ENCODE results near the gene CUX1.

CUX1 gene

DNA sequence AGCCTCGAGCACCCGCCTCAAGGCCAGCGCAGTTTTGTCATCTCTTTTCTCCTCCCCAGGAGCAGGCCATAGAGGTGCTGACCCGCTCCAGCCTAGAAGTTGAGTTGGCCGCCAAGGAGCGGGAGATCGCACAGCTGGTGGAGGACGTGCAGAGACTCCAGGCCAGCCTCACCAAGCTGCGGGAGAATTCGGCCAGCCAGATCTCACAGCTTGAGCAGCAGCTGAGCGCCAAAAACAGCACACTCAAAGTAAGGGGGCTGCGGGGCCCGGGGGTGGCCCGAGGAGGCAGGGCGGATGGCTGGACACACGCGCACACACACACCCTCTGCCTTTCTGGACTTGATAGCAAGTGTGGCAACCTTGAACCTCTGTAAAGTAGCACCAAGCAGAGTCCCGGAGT, 361.0 kb downstream of the CUX1 start:
- Histone ChIP-seq H3K9me2 (replicated peaks; ENCODE audit: insufficient read depth, low read length) (no peaks in the 10 kb centered on the region), H3K9ac (ENCODE audit: low read length) (no peak overlapping the region), H3K4me2 (ENCODE audit: low read depth, low read length) (no peak overlapping the region), H3K27ac (ENCODE audit: low read length) (no peak overlapping the region), H3K27me3 (replicated peaks; ENCODE audit: insufficient read depth, low read length) (no peaks in the 10 kb centered on the region), H3K9me3 (replicated peaks; ENCODE audit: insufficient read depth, low read length) (no peaks in the 10 kb centered on the region), H3F3A (ENCODE audit: insufficient read depth, low read length) (no peaks in the 10 kb centered on the region), H3K4me3 (ENCODE audit: low read length) (no peak overlapping the region), H3K36me3 (replicated peaks; ENCODE audit: insufficient read depth, low read length) (no peaks in the 10 kb centered on the region), H3K79me2 (ENCODE audit: low read length) (no peaks in the 10 kb centered on the region), H3K4me1 (ENCODE audit: low read length) (no peaks in the 10 kb centered on the region), H2AFZ (ENCODE audit: low read length) (no peak overlapping the region), H4K20me1 (ENCODE audit: insufficient read depth, low read length) (no peaks in the 10 kb centered on the region)
- no peak for DNase-seq
- TF ChIP-seq EZH2 (optimal IDR thresholded peaks at IDR 0.05; ENCODE audit: low read depth, low read length) (no peak), EZH2phosphoT487 (IDR thresholded peaks at IDR 0.05; ENCODE audit: low read length) (no peak)
- TF ChIP-seq, protein P1, sequence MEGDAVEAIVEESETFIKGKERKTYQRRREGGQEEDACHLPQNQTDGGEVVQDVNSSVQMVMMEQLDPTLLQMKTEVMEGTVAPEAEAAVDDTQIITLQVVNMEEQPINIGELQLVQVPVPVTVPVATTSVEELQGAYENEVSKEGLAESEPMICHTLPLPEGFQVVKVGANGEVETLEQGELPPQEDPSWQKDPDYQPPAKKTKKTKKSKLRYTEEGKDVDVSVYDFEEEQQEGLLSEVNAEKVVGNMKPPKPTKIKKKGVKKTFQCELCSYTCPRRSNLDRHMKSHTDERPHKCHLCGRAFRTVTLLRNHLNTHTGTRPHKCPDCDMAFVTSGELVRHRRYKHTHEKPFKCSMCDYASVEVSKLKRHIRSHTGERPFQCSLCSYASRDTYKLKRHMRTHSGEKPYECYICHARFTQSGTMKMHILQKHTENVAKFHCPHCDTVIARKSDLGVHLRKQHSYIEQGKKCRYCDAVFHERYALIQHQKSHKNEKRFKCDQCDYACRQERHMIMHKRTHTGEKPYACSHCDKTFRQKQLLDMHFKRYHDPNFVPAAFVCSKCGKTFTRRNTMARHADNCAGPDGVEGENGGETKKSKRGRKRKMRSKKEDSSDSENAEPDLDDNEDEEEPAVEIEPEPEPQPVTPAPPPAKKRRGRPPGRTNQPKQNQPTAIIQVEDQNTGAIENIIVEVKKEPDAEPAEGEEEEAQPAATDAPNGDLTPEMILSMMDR (IDR thresholded peaks at IDR 0.05; ENCODE audit: low read length): no peak

DNA sequence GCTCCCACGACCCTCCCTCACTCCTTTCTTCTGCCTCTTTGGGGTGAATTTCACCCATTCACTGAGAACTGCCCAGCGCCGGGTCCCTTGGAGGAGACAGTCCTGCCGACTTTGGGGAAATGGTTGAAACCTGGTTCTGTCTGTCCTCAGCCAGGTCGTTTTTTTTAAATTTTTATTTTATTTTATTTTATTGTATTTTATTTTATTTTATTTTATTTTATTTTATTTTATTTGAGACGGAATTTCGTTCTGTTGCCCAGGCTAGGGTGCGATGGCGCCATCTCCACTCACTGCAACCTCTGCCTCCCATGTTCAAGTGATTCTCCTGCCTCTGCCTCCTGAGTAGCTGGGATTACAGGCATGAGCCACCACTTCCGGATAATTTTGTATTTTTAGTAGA, 363.3 kb downstream of the CUX1 start:
- H3K9me2 ChIP-seq (replicated peaks; ENCODE audit: insufficient read depth, low read length): no peaks in the 10 kb centered on the region
- TF ChIP-seq EZH2 (optimal IDR thresholded peaks at IDR 0.05; ENCODE audit: low read depth, low read length): no peak
- TF ChIP-seq EZH2phosphoT487 (IDR thresholded peaks at IDR 0.05; ENCODE audit: low read length): no peak
- TF ChIP-seq, protein P1 (IDR thresholded peaks at IDR 0.05; ENCODE audit: low read length): no peak
- no peaks in the 10 kb centered on the region for H4K20me1 ChIP-seq (ENCODE audit: insufficient read depth, low read length)
- H2AFZ ChIP-seq (ENCODE audit: low read length): no peak overlapping the region
- no peak overlapping the region for H3K9ac ChIP-seq (ENCODE audit: low read length)
- H3K4me2 ChIP-seq (ENCODE audit: low read depth, low read length): no peak overlapping the region
- H3K4me3 ChIP-seq (ENCODE audit: low read length): no peak overlapping the region
- H3F3A ChIP-seq (ENCODE audit: insufficient read depth, low read length): no peaks in the 10 kb centered on the region
- no peaks in the 10 kb centered on the region for H3K79me2 ChIP-seq (ENCODE audit: low read length)
- no peaks in the 10 kb centered on the region for H3K36me3 ChIP-seq (replicated peaks; ENCODE audit: insufficient read depth, low read length)
- H3K27ac ChIP-seq (ENCODE audit: low read length): no peak overlapping the region
- H3K27me3 ChIP-seq (replicated peaks; ENCODE audit: insufficient read depth, low read length): no peaks in the 10 kb centered on the region
- H3K9me3 ChIP-seq (replicated peaks; ENCODE audit: insufficient read depth, low read length): no peaks in the 10 kb centered on the region
- no peaks in the 10 kb centered on the region for H3K4me1 ChIP-seq (ENCODE audit: low read length)
- DNase-seq: no peak

DNA sequence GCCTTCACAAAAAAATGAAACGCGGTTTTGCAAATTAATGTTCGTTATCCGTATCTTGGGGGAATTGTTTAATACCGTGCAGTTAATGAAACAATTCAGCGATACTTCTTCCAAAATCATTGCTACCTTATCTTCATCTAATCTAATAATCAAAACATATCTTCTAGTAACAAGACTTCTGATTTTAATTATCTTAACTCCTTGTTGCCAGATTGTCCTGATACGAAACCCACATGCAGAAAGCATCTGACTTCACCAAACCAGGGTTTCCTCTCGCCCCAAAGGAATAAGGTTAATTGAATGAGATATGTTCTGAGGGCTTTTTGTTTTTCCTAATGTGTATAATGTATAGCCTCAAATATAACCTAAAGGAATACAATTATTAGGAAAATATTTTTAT, 364.1 kb downstream of the CUX1 start:
- Histone ChIP-seq H3K4me1 (ENCODE audit: low read length) (no peaks in the 10 kb centered on the region), H3F3A (ENCODE audit: insufficient read depth, low read length) (no peaks in the 10 kb centered on the region), H3K79me2 (ENCODE audit: low read length) (no peaks in the 10 kb centered on the region), H3K4me3 (ENCODE audit: low read length) (no peak overlapping the region), H3K9ac (ENCODE audit: low read length) (no peak overlapping the region), H3K36me3 (replicated peaks; ENCODE audit: insufficient read depth, low read length) (no peaks in the 10 kb centered on the region), H3K9me2 (replicated peaks; ENCODE audit: insufficient read depth, low read length) (no peaks in the 10 kb centered on the region), H3K4me2 (ENCODE audit: low read depth, low read length) (no peak overlapping the region), H3K27ac (ENCODE audit: low read length) (no peak overlapping the region), H2AFZ (ENCODE audit: low read length) (no peak overlapping the region), H4K20me1 (ENCODE audit: insufficient read depth, low read length) (no peaks in the 10 kb centered on the region), H3K27me3 (replicated peaks; ENCODE audit: insufficient read depth, low read length) (no peaks in the 10 kb centered on the region), H3K9me3 (replicated peaks; ENCODE audit: insufficient read depth, low read length) (no peaks in the 10 kb centered on the region)
- no peak for DNase-seq
- TF ChIP-seq EZH2 (optimal IDR thresholded peaks at IDR 0.05; ENCODE audit: low read depth, low read length) (no peak), EZH2phosphoT487 (IDR thresholded peaks at IDR 0.05; ENCODE audit: low read length) (no peak)
- TF ChIP-seq, protein P1 (IDR thresholded peaks at IDR 0.05; ENCODE audit: low read length): no peak

All from MM.1S (cell line).